GM12864 (cell line): Measurements from ENCODE around the gene SPDYE5.
A peak's percentile ranks its signal among the peaks of the same experiment; 100 is the strongest.

Experiments used
- DNase-seq: peaks from one replicate; pipeline ENCODE4 v3.0.0-alpha.2; 2011; ENCODE audit warnings: low read depth
- H3K4me3 ChIP-seq: 2 replicates; pipeline ENCODE4 v1.5.1; 2011; ENCODE audit warnings: mild to moderate bottlenecking, low read depth, low read length, control low read depth
- CTCF ChIP-seq: IDR thresholded peaks from 2 replicates; pipeline ENCODE4 v1.5.1; 2011; ENCODE audit warnings: low read depth, mild to moderate bottlenecking, moderate library complexity, low read length, control low read depth, inconsistent platforms; ENCODE audit errors: missing control alignments

The SPDYE5 gene

GRCh38 chr7:75531359-75531821 is 39.3 kb downstream of the SPDYE5 start:
- no peak for DNase-seq
- no peak for TF ChIP-seq CTCF
- H3K4me3 ChIP-seq, result no peak overlapping the region

GRCh38 chr7:75532639-75533038 is 40.5 kb downstream of the SPDYE5 start:
- no peak for DNase-seq
- TF ChIP-seq CTCF, result no peak
- no peak overlapping the region for H3K4me3 ChIP-seq

GRCh38 chr7:75533926-75534325 is 41.8 kb downstream of the SPDYE5 start:
- H3K4me3 ChIP-seq, result no peak overlapping the region
- TF ChIP-seq CTCF, result no peak
- no peak for DNase-seq

- TF ChIP-seq CTCF, result no peak
- no peak overlapping the region for H3K4me3 ChIP-seq
- peak; percentile 43 for DNase-seq
These were observed 42.7 kb downstream of the SPDYE5 start for GRCh38 chr7:75534727-75535307.

- H3K4me3 ChIP-seq, result no peak overlapping the region
- DNase-seq, result no peak
- TF ChIP-seq CTCF, result no peak
These were observed 44.4 kb downstream of the SPDYE5 start for GRCh38 chr7:75536491-75536890.

GRCh38 chr7:75536940-75537538 is 44.9 kb downstream of the SPDYE5 start:
- no peak overlapping the region for H3K4me3 ChIP-seq
- TF ChIP-seq CTCF, result no peak
- no peak for DNase-seq

- no peak overlapping the region for H3K4me3 ChIP-seq
- TF ChIP-seq CTCF, result no peak
- no peak for DNase-seq
These were observed 45.6 kb downstream of the SPDYE5 start for GRCh38 chr7:75537731-75538130.
